Measurements from ENCODE around the gene ORMDL2. TPM values are rescaled to one million over a fixed set of nuclear protein-coding genes. Genes with fewer than 3 reads are reported as not detected.
A peak's percentile ranks its signal among the peaks of the same experiment; 100 is the strongest.

Gene ORMDL2
- total RNA-seq, 1 donor from 2014 or later, result 54.8 TPM

GRCh38 chr12:55840581-55841351 is 22.9 kb downstream of the ORMDL2 start:
- Mint-ChIP-seq H3K4me1 (ENCODE audit: low read depth, unreplicated experiment) (peaks cover 17% of the 10 kb centered on the region), H3K9me3 (ENCODE audit: unreplicated experiment) (peaks cover 6% of the 10 kb centered on the region), H3K27me3 (ENCODE audit: low read depth, unreplicated experiment) (no peaks in the 10 kb centered on the region), H3K36me3 (ENCODE audit: low read depth, unreplicated experiment) (peaks cover 10% of the 10 kb centered on the region), H3K4me3 (ENCODE audit: unreplicated experiment) (no peak overlapping the region), H3K27ac (ENCODE audit: unreplicated experiment) (no peak overlapping the region)
- Histone ChIP-seq H3K9ac (ENCODE audit: low read length) (no peak overlapping the region), H3K4me2 (ENCODE audit: low read length) (no peak overlapping the region), H3K27me3 (ENCODE audit: insufficient read depth, low read length) (no peaks in the 10 kb centered on the region), H3K4me1 (ENCODE audit: insufficient read depth, low read length) (peaks cover 16% of the 10 kb centered on the region), H4K20me1 (ENCODE audit: insufficient read depth, low read length) (no peaks in the 10 kb centered on the region), H2AFZ (ENCODE audit: low read depth, low read length) (no peak overlapping the region), H3K4me3 (ENCODE audit: insufficient read depth, low read depth, low read length) (no peak overlapping the region), H3K79me2 (ENCODE audit: insufficient read depth, low read length) (peaks cover 6% of the 10 kb centered on the region), H3K9me3 (ENCODE audit: insufficient read depth, low read depth, low read length) (no peaks in the 10 kb centered on the region), H3K27ac (ENCODE audit: low read depth, low read length) (no peak overlapping the region), H3K36me3 (ENCODE audit: insufficient read depth, low read length) (no peaks in the 10 kb centered on the region)
- FAIRE-seq (no peak), DNase-seq (ENCODE audit: low read depth) (no peak)
- TF ChIP-seq EZH2 (IDR thresholded peaks at IDR 0.05; ENCODE audit: insufficient read depth, low read length), result no peak
- no peak for TF ChIP-seq CTCF (IDR thresholded peaks at IDR 0.05; ENCODE audit: insufficient read depth, low read depth, low read length)

- Histone ChIP-seq H3K9me3 (ENCODE audit: insufficient read depth, low read depth, low read length) (no peaks in the 10 kb centered on the region), H3K27me3 (ENCODE audit: insufficient read depth, low read length) (no peaks in the 10 kb centered on the region), H4K20me1 (ENCODE audit: insufficient read depth, low read length) (no peaks in the 10 kb centered on the region), H3K9ac (ENCODE audit: low read length) (peak within 1 kb of the TSS; percentile 74), H3K4me2 (ENCODE audit: low read length) (peak within 1 kb of the TSS; percentile 83), H3K4me3 (ENCODE audit: insufficient read depth, low read depth, low read length) (peak within 1 kb of the TSS; percentile 51), H3K27ac (ENCODE audit: low read depth, low read length) (peak within 1 kb of the TSS; percentile 62), H3K79me2 (ENCODE audit: insufficient read depth, low read length) (peaks cover 6% of the 10 kb centered on the region), H3K36me3 (ENCODE audit: insufficient read depth, low read length) (no peaks in the 10 kb centered on the region), H3K4me1 (ENCODE audit: insufficient read depth, low read length) (peaks cover 27% of the 10 kb centered on the region), H2AFZ (ENCODE audit: low read depth, low read length) (peak within 1 kb of the TSS; percentile 72)
- peak within 1 kb of the TSS; percentile 61 for H3K4me3 Mint-ChIP-seq (ENCODE audit: unreplicated experiment)
- DNase-seq (ENCODE audit: low read depth) (peak; percentile 70), FAIRE-seq (no peak)
- no peaks in the 10 kb centered on the region for H3K27me3 Mint-ChIP-seq (ENCODE audit: low read depth, unreplicated experiment)
- H3K36me3 Mint-ChIP-seq (ENCODE audit: low read depth, unreplicated experiment), result peaks cover 10% of the 10 kb centered on the region
- TF ChIP-seq EZH2 (IDR thresholded peaks at IDR 0.05; ENCODE audit: insufficient read depth, low read length) (no peak), CTCF (IDR thresholded peaks at IDR 0.05; ENCODE audit: insufficient read depth, low read depth, low read length) (no peak)
- H3K9me3 Mint-ChIP-seq (ENCODE audit: unreplicated experiment), result peaks cover 6% of the 10 kb centered on the region
- peaks cover 29% of the 10 kb centered on the region for H3K4me1 Mint-ChIP-seq (ENCODE audit: low read depth, unreplicated experiment)
- H3K27ac Mint-ChIP-seq (ENCODE audit: unreplicated experiment), result peak within 1 kb of the TSS; percentile 50
Observed at GRCh38 chr12:55842681-55843429, 25.0 kb downstream of the ORMDL2 start, which contains the start of gene MMP19. Gene MMP19 (minus strand): TSS chr12:55842936. CDS start chr12:55842830, 106 bp downstream.
